ENCODE data around the gene SLC49A3. TPM values are rescaled to one million over a fixed set of nuclear protein-coding genes. Genes with fewer than 3 reads are reported as not detected.
"Not testable (repeated sequence)": the region's sequence is repeated elsewhere in the genome, so short reads cannot be mapped to it uniquely, and the experiment has no call there.

The SLC49A3 gene
- total RNA-seq, 1 donor from 2014 or later = 1.0 TPM

GRCh38 chr4:704198-704891 is 15.4 kb upstream of the SLC49A3 start:
- intact Hi-C loops (cut with micrococcal nuclease) = loop anchor here (2.0 kb wide), 1 partner anchor 268 kb away; the partner anchor contains the start of gene DGKQ

- intact Hi-C loops (cut with micrococcal nuclease) = loop anchor here (2.0 kb wide), 1 partner anchor 269 kb away; the partner anchor contains the start of gene DGKQ
Measured at GRCh38 chr4:703336-704197, 14.6 kb upstream of the SLC49A3 start.

- intact Hi-C loops (cut with micrococcal nuclease) = no loop called here
Measured at GRCh38 chr4:702618-703048, 13.7 kb upstream of the SLC49A3 start.

GRCh38 chr4:700587-701264 is 11.8 kb upstream of the SLC49A3 start:
- intact Hi-C loops (cut with micrococcal nuclease) = no loop called here

GRCh38 chr4:699816-700580 is 11.0 kb upstream of the SLC49A3 start:
- intact Hi-C loops (cut with micrococcal nuclease) = no loop called here

- intact Hi-C loops (cut with micrococcal nuclease) = not testable (repeated sequence)
Measured at GRCh38 chr4:694341-694940, 5.5 kb upstream of the SLC49A3 start.

GRCh38 chr4:692771-693554 is 4.0 kb upstream of the SLC49A3 start:
- intact Hi-C loops (cut with micrococcal nuclease) = no loop called here

- intact Hi-C loops (cut with micrococcal nuclease) = no loop called here
Measured at GRCh38 chr4:689723-690122, 772 bp upstream of the SLC49A3 start.

GRCh38 chr4:687971-688853 is 739 bp downstream of the SLC49A3 start:
- intact Hi-C loops (cut with micrococcal nuclease) = no loop called here

- intact Hi-C loops (cut with micrococcal nuclease) = no loop called here
Measured at GRCh38 chr4:687048-687970, 1.6 kb downstream of the SLC49A3 start.

GRCh38 chr4:686413-687040 is 2.4 kb downstream of the SLC49A3 start:
- intact Hi-C loops (cut with micrococcal nuclease) = no loop called here

GRCh38 chr4:685679-686412 is 3.1 kb downstream of the SLC49A3 start:
- intact Hi-C loops (cut with micrococcal nuclease) = no loop called here

- intact Hi-C loops (cut with micrococcal nuclease) = loop anchor here (1.0 kb wide), 1 partner anchor 21 kb away; the partner anchor contains the start of gene PCGF3
Measured at GRCh38 chr4:684623-685327, 4.2 kb downstream of the SLC49A3 start.

- intact Hi-C loops (cut with micrococcal nuclease) = loop anchor here (1.0 kb wide), 1 partner anchor 21 kb away; the partner anchor contains the start of gene PCGF3
Measured at GRCh38 chr4:683982-684622, 4.8 kb downstream of the SLC49A3 start.

- intact Hi-C loops (cut with micrococcal nuclease) = no loop called here
Measured at GRCh38 chr4:683247-683897, 5.6 kb downstream of the SLC49A3 start.

Measured in T-helper 1 cell treated with Interleukin-12 subunit alpha and Interleukin-12 subunit beta and Interleukin-4 antibody, amounts not matched to agents 30 ng/mL and 1 ng/mL, for 36 hours (primary cell).